Duodenal mucosa (tissue), 2 donors: ENCODE results near the gene CPXM2.

ENCODE experiments used
- H3K27ac ChIP-seq: one replicate; pipeline ENCODE4 v1.7.0; 2013; ENCODE audit warnings: low read depth, low read length
- H3K27me3 ChIP-seq, 2 donors: one replicate each; pipeline ENCODE4 v1.7.0; 2013; ENCODE audit warnings: low read length in 2 of 2, control low read depth in 1 of 2; ENCODE audit not compliant: insufficient read depth in 2 of 2, control insufficient read depth in 1 of 2
- H3K36me3 ChIP-seq, 2 donors: one replicate each; pipeline ENCODE4 v1.7.0; 2013; ENCODE audit warnings: low read length in 2 of 2, control low read depth in 1 of 2; ENCODE audit not compliant: insufficient read depth in 2 of 2, control insufficient read depth in 1 of 2
- H3K4me1 ChIP-seq, 2 donors: one replicate each; pipeline ENCODE4 v1.7.0; 2013; ENCODE audit warnings: low read length in 2 of 2, control low read depth in 1 of 2; ENCODE audit not compliant: insufficient read depth in 2 of 2, control insufficient read depth in 1 of 2
- H3K4me3 ChIP-seq, 2 donors: one replicate each; pipeline ENCODE4 v1.7.0; 2013; ENCODE audit warnings: low read length in 2 of 2, low read depth in 1 of 2
- H3K9ac ChIP-seq, 2 donors: one replicate each; pipeline ENCODE4 v1.7.0; 2013; ENCODE audit warnings: low read length in 2 of 2, low read depth in 1 of 2
- H3K9me3 ChIP-seq, 2 donors: one replicate each; pipeline ENCODE4 v1.7.0; 2013; ENCODE audit warnings: low read length in 2 of 2, control low read depth in 1 of 2; ENCODE audit not compliant: control insufficient read depth in 1 of 2

Gene CPXM2

DNA sequence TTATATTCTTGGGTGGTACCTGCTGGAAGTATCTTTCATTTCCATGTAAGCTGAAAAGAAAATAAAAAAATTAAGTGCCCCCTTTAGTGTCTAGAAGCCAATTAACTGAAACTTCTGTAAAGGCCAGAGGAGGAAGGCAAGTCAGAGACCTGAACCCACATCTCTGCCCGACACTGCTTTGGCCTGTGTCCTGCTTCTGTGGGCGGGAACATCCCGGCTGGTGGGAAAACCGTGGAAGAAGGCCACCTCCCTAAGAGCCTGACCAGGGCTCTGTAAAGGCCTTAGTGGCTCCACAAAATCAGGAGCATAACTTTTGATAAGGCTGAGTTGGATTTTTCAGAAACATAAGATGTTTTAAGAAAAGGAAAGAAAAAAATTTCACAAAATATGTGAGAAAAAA, 9.4 kb downstream of the CPXM2 start:
- H3K9ac ChIP-seq = no peak overlapping the region
- H3K4me3 ChIP-seq = no peak overlapping the region
- no peaks in the 10 kb centered on the region for H3K9me3 ChIP-seq
- H3K36me3 ChIP-seq = no peaks in the 10 kb centered on the region
- peaks cover 7 to 15% of the 10 kb centered on the region in 2 donors for H3K4me1 ChIP-seq
- H3K27me3 ChIP-seq = peaks cover 0 to 2% of the 10 kb centered on the region in 2 donors
- H3K27ac ChIP-seq = no peak overlapping the region

DNA sequence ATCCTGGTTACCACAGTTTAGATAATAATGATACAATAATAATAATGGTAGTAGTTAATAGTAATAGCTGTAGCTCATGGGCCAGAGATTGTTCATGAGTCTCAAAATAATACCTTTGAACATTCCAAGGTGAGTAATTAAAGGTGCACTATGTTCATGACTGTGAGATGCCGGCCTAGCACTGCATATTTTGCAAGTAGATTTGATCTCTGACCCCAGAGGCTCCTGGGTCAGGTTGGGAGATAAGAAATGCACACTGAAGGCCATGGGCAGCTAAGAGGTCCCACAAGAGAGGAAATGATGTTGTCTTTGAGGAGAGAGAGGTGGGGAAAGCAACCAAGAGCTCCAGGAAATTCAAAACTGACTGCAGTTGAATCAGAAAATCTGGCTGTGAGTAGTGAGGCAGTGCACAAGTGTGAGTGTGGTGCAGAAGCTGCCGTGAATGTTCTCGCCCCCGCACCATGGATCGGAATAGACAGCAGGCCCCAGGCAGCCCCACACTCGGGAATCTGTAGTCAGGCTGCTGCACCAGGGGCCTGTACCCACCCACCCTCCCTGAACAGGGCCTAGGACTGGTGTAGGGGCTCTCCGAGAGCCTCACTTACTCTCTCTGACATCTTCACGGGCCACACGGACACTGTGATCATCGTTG, 11.9 kb downstream of the CPXM2 start:
- H3K4me3 ChIP-seq = no peak overlapping the region
- peaks cover 0 to 2% of the 10 kb centered on the region in 2 donors for H3K27me3 ChIP-seq
- no peak overlapping the region for H3K27ac ChIP-seq
- H3K9ac ChIP-seq = no peak overlapping the region
- H3K4me1 ChIP-seq = peaks cover 7 to 11% of the 10 kb centered on the region in 2 donors
- H3K9me3 ChIP-seq = no peaks in the 10 kb centered on the region
- H3K36me3 ChIP-seq = no peaks in the 10 kb centered on the region

DNA sequence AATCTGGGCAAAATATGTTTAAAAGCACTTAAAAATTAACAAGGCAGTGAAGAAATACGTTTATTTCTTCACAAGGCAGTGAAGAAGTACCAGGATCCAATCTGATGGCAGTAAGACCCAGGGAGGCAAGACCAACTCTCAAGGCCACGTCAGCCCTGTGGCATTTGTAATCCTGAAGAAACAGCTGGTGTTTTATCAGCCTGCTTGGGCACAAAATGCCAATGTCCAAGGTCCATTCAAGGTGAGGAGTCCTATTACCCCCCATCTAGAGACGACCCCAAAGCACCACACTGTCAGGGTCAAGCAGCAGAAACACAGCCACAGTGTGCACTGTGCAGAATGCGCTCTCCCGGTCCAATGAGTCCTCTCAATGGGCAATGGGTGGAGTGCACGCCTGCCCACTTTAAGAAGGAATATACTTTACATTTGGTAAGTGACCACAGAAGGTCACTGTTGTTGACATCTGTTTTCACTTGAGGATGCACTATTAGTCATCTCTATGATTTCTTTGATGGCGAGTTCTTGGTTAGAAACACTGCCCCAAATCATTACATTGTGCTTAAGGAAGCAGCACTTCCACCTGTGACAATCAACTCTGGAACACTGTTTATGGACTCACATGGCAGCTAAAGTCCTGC, 12.8 kb downstream of the CPXM2 start:
- no peak overlapping the region for H3K27ac ChIP-seq

DNA sequence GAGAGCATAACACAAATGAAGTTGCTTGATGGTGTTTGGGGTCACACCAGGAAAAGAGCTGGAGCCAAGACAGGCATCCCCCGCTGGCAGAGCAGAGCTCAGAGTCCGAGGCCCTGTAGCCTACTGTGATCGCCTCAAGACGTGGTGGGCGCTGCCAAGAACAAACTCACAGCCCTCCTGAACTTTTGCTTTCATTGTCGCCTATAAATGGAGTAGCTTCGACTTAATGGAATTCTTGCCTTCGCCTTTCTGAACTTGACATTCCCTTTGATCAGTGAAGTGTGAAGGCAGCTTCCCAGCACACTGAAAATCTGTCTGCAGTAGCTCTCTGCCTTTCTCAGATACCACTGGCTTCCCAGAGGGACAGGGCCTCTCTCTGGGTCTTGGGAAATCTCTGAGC, 21.3 kb downstream of the CPXM2 start:
- Histone ChIP-seq H3K9me3 (no peaks in the 10 kb centered on the region), H3K27ac (no peak overlapping the region), H3K4me1 (peaks cover 12 to 16% of the 10 kb centered on the region in 2 donors), H3K4me3 (no peak overlapping the region), H3K27me3 (no peaks in the 10 kb centered on the region), H3K9ac (no peak overlapping the region), H3K36me3 (no peaks in the 10 kb centered on the region)

More for the DNA sequence above, 12.8 kb downstream of the CPXM2 start:
- Histone ChIP-seq H3K4me1 (peaks cover 7 to 11% of the 10 kb centered on the region in 2 donors), H3K36me3 (no peaks in the 10 kb centered on the region), H3K27me3 (peaks cover 0 to 2% of the 10 kb centered on the region in 2 donors), H3K9me3 (no peaks in the 10 kb centered on the region), H3K4me3 (no peak overlapping the region), H3K9ac (no peak overlapping the region)

DNA sequence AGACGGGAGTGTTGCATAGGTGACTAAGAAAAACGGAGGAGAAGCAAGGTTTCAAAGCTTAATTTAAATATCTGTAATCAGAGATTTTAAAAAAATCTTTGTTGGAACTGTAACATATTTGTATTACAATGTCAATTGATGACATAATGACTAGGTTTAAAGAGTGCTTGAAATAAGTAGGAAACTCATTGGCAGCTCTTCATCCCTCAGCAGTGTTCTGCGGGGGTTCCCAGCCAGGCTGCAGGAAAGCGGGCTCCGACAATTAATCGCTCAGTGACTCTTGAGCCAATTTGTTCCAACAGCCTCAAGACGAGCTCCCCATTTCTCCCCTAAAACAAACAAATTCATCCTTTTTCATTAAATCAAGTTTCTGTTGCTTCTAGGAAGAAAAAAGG, 22.6 kb downstream of the CPXM2 start:
- Histone ChIP-seq H3K9me3 (no peaks in the 10 kb centered on the region), H3K27me3 (no peaks in the 10 kb centered on the region), H3K9ac (no peak overlapping the region), H3K27ac (no peak overlapping the region), H3K4me1 (peaks cover 12 to 16% of the 10 kb centered on the region in 2 donors), H3K36me3 (no peaks in the 10 kb centered on the region), H3K4me3 (no peak overlapping the region)

DNA sequence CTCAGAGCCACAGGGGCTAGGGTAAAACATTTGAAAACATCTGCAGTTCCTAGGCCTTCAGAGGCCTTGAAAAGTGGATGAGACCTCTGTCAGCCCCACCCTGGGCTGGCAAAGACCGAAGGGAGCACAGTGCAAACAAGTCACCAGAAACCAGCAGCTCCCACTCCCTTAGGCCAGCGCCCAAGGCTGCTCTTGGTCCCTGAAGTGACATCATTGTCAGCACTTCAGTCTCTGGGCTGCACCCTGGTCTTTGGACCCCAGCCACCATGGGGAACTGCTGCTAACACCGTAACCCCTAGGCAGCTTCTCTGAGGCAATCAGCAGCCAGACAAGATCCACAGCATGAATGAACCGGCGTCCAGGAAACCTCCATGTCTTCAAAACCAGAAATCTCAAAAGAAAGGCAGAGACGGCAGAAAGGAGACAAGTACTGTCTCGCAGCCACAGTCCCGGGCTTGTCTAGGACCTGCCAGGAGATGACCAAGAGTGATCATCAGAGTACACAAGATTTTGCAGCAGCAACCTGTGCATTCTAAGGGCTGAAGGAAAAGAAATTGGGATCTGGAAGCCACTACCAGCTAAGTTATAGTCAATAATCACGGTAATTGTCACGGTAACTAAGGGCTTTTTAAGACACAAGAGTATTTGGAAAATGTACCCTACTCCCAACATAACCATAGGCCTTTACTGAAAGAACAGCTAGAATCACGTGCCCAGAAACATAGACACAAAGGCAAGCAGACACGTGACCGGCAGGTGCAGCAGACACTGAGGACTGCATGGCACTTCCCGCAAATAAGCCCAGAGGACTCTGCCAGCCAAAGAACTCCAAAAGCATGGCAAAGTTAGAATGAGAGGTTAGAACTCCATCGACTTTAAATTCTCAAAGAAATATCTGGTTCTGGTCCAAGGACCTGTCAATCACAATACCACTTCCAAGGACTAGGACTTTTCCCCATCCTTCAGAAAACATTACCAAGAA, 23.3 kb downstream of the CPXM2 start:
- H3K36me3 ChIP-seq = no peaks in the 10 kb centered on the region
- H3K27ac ChIP-seq = no peak overlapping the region
- H3K4me1 ChIP-seq = peaks cover 12 to 16% of the 10 kb centered on the region in 2 donors
- H3K4me3 ChIP-seq = no peak overlapping the region
- H3K9me3 ChIP-seq = no peaks in the 10 kb centered on the region
- H3K27me3 ChIP-seq = no peaks in the 10 kb centered on the region
- no peak overlapping the region for H3K9ac ChIP-seq

DNA sequence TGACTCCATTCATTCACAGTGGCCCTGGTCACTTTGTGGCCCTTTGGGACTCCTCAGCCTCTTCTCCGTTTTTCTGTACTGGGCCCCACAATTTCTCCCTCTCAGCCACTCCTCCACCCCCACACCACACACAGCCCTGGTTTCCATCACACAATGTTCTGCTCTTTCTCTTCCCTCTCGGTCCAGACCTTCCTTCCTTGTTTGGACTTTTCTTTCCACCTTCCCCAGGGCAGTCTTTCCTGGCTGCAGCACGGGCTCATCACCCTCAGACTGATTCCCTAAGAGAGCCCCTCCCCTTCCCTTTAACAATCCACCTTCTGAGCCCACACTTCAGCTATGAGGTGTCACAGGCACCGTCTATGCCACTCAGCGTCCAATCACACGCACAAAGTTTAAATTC, 25.7 kb downstream of the CPXM2 start:
- H3K4me1 ChIP-seq = peaks cover 12 to 16% of the 10 kb centered on the region in 2 donors
- no peaks in the 10 kb centered on the region for H3K36me3 ChIP-seq
- H3K9me3 ChIP-seq = no peaks in the 10 kb centered on the region
- no peaks in the 10 kb centered on the region for H3K27me3 ChIP-seq
- no peak overlapping the region for H3K4me3 ChIP-seq
- no peak overlapping the region for H3K9ac ChIP-seq
- no peak overlapping the region for H3K27ac ChIP-seq

DNA sequence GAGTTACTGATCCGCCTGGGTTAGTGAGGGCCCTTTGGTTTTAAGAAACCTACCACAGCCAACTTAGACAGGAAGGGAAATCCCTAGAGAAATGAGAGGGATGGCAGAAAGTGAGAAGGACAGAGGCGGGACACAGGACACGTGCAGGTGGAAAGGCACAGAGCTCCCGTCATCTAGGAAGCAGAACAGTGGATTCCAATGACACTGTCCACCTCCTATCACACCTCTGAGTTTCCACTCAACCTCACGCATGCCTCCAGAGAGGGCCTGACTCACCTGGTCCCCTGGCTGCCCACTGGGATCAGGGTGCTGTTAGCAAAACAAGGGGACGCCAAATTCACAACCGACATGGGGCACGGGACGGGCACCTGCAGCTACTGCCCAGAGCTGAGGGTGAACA, 26.3 kb downstream of the CPXM2 start:
- Histone ChIP-seq H3K36me3 (no peaks in the 10 kb centered on the region), H3K4me1 (peaks cover 14 to 19% of the 10 kb centered on the region in 2 donors), H3K9me3 (no peaks in the 10 kb centered on the region), H3K27me3 (no peaks in the 10 kb centered on the region), H3K9ac (no peak overlapping the region), H3K4me3 (no peak overlapping the region), H3K27ac (no peak overlapping the region)

DNA sequence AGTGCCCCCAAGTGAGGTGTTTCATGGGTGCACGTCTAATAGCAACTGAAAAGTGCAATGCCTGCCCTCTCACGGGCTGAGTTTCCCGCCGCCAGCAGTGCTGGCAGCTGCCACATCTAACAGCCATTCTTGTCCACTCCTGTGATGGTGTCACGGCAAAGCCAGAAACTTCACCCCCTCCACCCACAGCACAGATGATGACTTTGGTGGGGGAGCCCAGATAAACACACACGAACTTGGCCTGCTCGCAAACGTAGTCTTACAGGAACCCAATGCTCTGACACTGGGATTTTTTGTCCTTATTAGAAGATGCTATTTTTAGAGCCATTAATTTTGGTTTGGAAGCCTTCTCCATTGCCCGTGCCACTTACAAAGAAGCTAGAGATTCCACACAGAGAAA, 26.7 kb downstream of the CPXM2 start:
- Histone ChIP-seq H3K4me3 (no peak overlapping the region), H3K4me1 (peaks cover 18 to 23% of the 10 kb centered on the region in 2 donors), H3K27me3 (no peaks in the 10 kb centered on the region), H3K36me3 (no peaks in the 10 kb centered on the region), H3K27ac (no peak overlapping the region), H3K9me3 (no peaks in the 10 kb centered on the region), H3K9ac (no peak overlapping the region)
